Measurements from ENCODE around the gene TMEM238. TPM values are rescaled to one million over a fixed set of nuclear protein-coding genes. Genes with fewer than 3 reads are reported as not detected.

TMEM238 gene
- total and polyA plus RNA-seq, 10 of the 15 experiments (the other 5 are each of a cell fraction or from before 2014, with no cell fraction given): 0.05 to 16.9 (median 0.58) TPM; not detected in 1

GRCh38 chr19:55392820-55393761 lies 9.0 kb upstream of the TMEM238 start:
- no TSS peak for BruUV-seq (replicated peaks)
- Histone ChIP-seq H3K4me2 (ENCODE audit: control insufficient read depth, insufficient read depth) (no peak overlapping the region), H3K79me2 (ENCODE audit: control insufficient read depth, insufficient read depth, low read length) (peaks cover 9% of the 10 kb centered on the region), H3K36me3 (ENCODE audit: control insufficient read depth in 2 of 2, insufficient read depth in 2 of 2, low read length in 1 of 2) (peaks cover 12 to 15% of the 10 kb centered on the region in 2 experiments; a peak in 3 of 4 replicates), H4K20me1 (ENCODE audit: control insufficient read depth, insufficient read depth) (peaks cover 3% of the 10 kb centered on the region), H3K4me1 (ENCODE audit: control insufficient read depth, insufficient read depth, low read length) (peaks cover 10% of the 10 kb centered on the region), H3K27me3 (replicated peaks in 1 of 2; ENCODE audit: control insufficient read depth in 2 of 2, insufficient read depth in 2 of 2, low read length in 1 of 2) (no peaks in the 10 kb centered on the region), H3K27ac (ENCODE audit: control insufficient read depth, insufficient read depth) (no peak overlapping the region), H2AFZ (ENCODE audit: control insufficient read depth, low read depth, low read length) (no peak overlapping the region), H3K9ac (ENCODE audit: control insufficient read depth, insufficient read depth, low read length) (no peak overlapping the region), H3K9me3 (replicated peaks; ENCODE audit: control insufficient read depth, insufficient read depth, low read length) (no peaks in the 10 kb centered on the region), H3K4me3 (no peak overlapping the region)
- ATAC-seq: no peak
- DNase-seq (ENCODE audit: low read depth, low spot score): no peak
- ChIA-PET CTCF (interaction anchor here (0.6 kb wide), 1 partner anchor 92 kb away, joined by 3 read pairs; no protein-coding TSS in a partner anchor), POLR2A (interaction anchor here (0.5 kb wide), 2 partner anchors 431 to 746 kb away, joined by 3 to 7 read pairs; no protein-coding TSS in a partner anchor), SMC1A (ENCODE audit: uncharacterized antibody, unreplicated experiment) (no interaction called here), RAD21 (ENCODE audit: unreplicated experiment) (no interaction called here)
- FAIRE-seq: no peak
- in situ Hi-C loops (cut with MboI): no loop called here
- WGBS (ENCODE audit: insufficient coverage, insufficient replicate concordance, low lambda C conversion rate, missing lambda C conversion rate): 83% methylated on average over 16 of the region's 18 CpGs
- intact Hi-C loops (cut with micrococcal nuclease; ENCODE audit: unreplicated experiment): no loop called here
- TF ChIP-seq IRF4 (IDR thresholded peaks at IDR 0.05; ENCODE audit: low read depth, low read length) (no peak), SUPT20H (IDR thresholded peaks at IDR 0.05; ENCODE audit: borderline replicate concordance, control insufficient read depth, low read depth, low read length) (no peak), MAX (IDR thresholded peaks at IDR 0.05; ENCODE audit: low read depth, low read length) (no peak), WRNIP1 (IDR thresholded peaks at IDR 0.05; ENCODE audit: borderline replicate concordance, low read depth, low read length) (no peak), ZNF687 (IDR thresholded peaks at IDR 0.05) (no peak), ZNF592 (IDR thresholded peaks at IDR 0.05) (no peak), E4F1 (IDR thresholded peaks at IDR 0.05; ENCODE audit: borderline replicate concordance, partially characterized antibody) (no peak), FOXK2 (IDR thresholded peaks at IDR 0.05) (no peak), TCF7 (IDR thresholded peaks at IDR 0.05; ENCODE audit: borderline replicate concordance) (no peak), MYC (IDR thresholded peaks at IDR 0.05; ENCODE audit: insufficient read depth, insufficient read length, insufficient replicate concordance, low read length, severe bottlenecking) (no peak), NFIC (IDR thresholded peaks at IDR 0.05; ENCODE audit: low read depth, low read length) (no peak)
